Panc1 (cell line): ENCODE data around the gene DENND6B. TPM values are rescaled to one million over a fixed set of nuclear protein-coding genes. Genes with fewer than 3 reads are reported as not detected.

Source experiments
- ATAC-seq: fragments of 200-7000 bp; cut with Tn5 transposase; 2 replicates; pipeline ENCODE4 v1.9.1; 2020; ENCODE audit warnings: mild to moderate bottlenecking, moderate library complexity
- BruUV-seq: library from RNA; stranded (reverse); fragments of 400-500 nt; replicated peaks from 2 replicates; lab custom pipeline; 2021; lab: Mats Ljungman, UMichigan
- CTCF ChIA-PET: fragments of 300-600 bp; sonication (Branson Sonifier 250); formaldehyde crosslinking; loops from one replicate; lab custom pipeline; 2022; ENCODE audit warnings: antibody characterized with exemption; lab: Charles Lee
- POLR2A ChIA-PET: fragments of 300-600 bp; sonication (Branson Sonifier 250); formaldehyde crosslinking; loops from one replicate; lab custom pipeline; 2022; ENCODE audit warnings: antibody characterized with exemption; lab: Charles Lee
- DNase-seq: peaks from one replicate; pipeline ENCODE4 v3.0.0-alpha.2; 2010; ENCODE audit warnings: low read depth, low spot score
- H3K27ac ChIP-seq: 2 replicates; pipeline ENCODE4 v1.5.1; 2011; ENCODE audit warnings: mild to moderate bottlenecking, low read length, inconsistent platforms
- H3K27me3 ChIP-seq: fragments of 200-500 bp; sonication (Bioruptor generic); 2 replicates; pipeline ENCODE4 v1.6.0; 2014; ENCODE audit warnings: low read length, inconsistent platforms; ENCODE audit not compliant: control insufficient read depth, insufficient read depth
- H3K36me3 ChIP-seq: fragments of 200-500 bp; sonication (Bioruptor generic); 2 replicates; pipeline ENCODE4 v1.5.1; 2014; ENCODE audit warnings: inconsistent platforms, mild to moderate bottlenecking, low read length, moderate library complexity; ENCODE audit not compliant: control insufficient read depth, insufficient read depth
- H3K4me1 ChIP-seq: 2 replicates; pipeline ENCODE4 v1.5.1; 2011; ENCODE audit warnings: inconsistent platforms, mild to moderate bottlenecking, low read length, moderate library complexity; ENCODE audit not compliant: control insufficient read depth, insufficient read depth
- H3K4me3 ChIP-seq, 2 experiments: 2 replicates each; pipeline ENCODE4 v1.5.1; 2011 to 2012; ENCODE audit warnings: low read depth in 2 of 2, low read length in 2 of 2, mild to moderate bottlenecking in 2 of 2, inconsistent platforms in 1 of 2, moderate library complexity in 1 of 2
- H3K9me3 ChIP-seq: fragments of 200-500 bp; sonication (Bioruptor generic); 2 replicates; pipeline ENCODE4 v1.5.1; 2014; ENCODE audit warnings: low read depth, mild to moderate bottlenecking, inconsistent platforms, low read length, moderate library complexity; ENCODE audit not compliant: control insufficient read depth, insufficient read depth
- POLR2AphosphoS5 ChIP-seq: IDR thresholded peaks from 2 replicates; pipeline ENCODE4 v1.6.1; 2012; ENCODE audit warnings: mild to moderate bottlenecking, low read depth, low read length, moderate library complexity
- SIN3A ChIP-seq: IDR thresholded peaks from 2 replicates; pipeline ENCODE4 v1.6.1; 2012; ENCODE audit warnings: low read depth, mild to moderate bottlenecking, low read length, moderate library complexity, borderline replicate concordance; ENCODE audit not compliant: insufficient read depth
- TCF7L2 ChIP-seq: IDR thresholded peaks from 2 replicates; pipeline ENCODE4 v1.6.1; 2011; ENCODE audit warnings: mild to moderate bottlenecking, low read depth, low read length, inconsistent platforms
- in situ Hi-C: cut with HindIII; loops from 2 replicates; pipeline ENCODE4 v1.10.0; 2016; ENCODE audit warnings: low sequenced_read_pairs, low pct_unique_long_range_greater_than_20kb
- intact Hi-C: fragments of 100-400 bp; cut with micrococcal nuclease; formaldehyde crosslinking; loops from one replicate; pipeline ENCODE4 v1.10.0; 2022; ENCODE audit not compliant: unreplicated experiment
- total RNA-seq: library from RNA; stranded (reverse); gene quantifications from one replicate; pipeline ENCODE4 v1.2.1, GENCODE V29; 2021; ENCODE audit not compliant: unreplicated experiment
- TF ChIP-seq, protein P1 (sequence below), 2 experiments: IDR thresholded peaks; 2 replicates each; pipeline ENCODE4 v1.6.1; 2011 to 2012; ENCODE audit warnings: low read depth in 2 of 2, control low read depth in 1 of 2, low read length in 1 of 2, mild to moderate bottlenecking in 1 of 2, moderate library complexity in 1 of 2; ENCODE audit not compliant: insufficient read depth in 1 of 2
- TF ChIP-seq, protein P2 (sequence below): fragments of 450-650 bp; IDR thresholded peaks from 2 replicates; pipeline ENCODE4 v1.5.1; 2017; ENCODE audit warnings: mild to moderate bottlenecking

DENND6B gene
- total RNA-seq, 1 experiment from 2014 or later: 5.8 TPM

DNA sequence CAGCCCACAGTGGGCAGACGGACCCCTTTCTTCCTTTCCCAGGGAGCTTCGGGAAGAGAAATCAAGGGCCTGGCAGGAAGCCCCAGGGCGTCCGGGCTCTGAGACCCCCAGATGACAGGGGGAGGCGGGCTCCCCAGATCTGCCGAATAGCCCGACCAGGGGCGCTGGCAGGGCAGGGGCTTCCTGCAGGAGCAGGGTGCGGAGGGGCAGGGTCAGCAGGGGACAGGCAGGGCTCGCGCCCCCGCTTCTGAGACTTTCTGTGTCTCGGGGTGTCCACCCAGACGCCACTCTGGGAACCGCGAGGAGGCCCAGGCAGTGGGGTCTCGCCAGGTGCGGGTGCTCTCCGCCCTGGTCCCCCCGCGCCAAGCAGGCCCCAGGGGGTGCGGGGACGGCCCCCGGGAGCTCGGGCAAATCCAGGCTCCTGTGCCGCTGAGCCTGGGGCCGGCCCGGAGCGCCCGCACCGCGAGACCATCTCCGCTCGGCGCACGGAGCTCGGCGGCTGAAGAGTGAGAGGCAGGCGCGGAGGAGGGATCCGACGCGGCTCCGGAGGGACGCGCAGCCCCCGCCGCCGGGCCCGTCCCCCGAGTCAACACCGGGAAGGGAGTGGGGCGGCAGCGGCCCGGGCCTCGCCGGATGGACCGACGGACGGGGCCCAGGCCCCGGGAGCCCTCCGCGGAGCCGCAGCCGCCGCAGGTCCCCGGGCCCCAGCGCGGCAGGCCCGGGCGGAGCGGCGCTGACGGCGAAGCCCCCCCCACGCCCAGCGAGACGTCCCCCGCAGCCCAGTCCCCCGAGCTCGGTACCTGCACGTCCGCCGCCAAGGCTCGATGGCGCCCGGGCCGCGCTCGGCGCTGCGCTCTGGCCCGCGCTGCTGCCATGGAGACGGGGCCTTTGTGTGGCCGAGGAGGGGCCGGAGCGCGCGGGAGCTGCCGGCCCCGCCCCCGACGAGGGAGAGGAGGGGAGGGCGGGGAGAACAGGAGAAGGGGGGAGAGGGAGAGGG, 19.8 kb downstream of the DENND6B start, which contains the start of gene PLXNB2:
PLXNB2 (minus strand) TSS at position 894 of the 997 bp plus-strand sequence. CDS start 17,062 bp downstream, outside the sequence.
- no peak for DNase-seq
- TF ChIP-seq, protein P1, sequence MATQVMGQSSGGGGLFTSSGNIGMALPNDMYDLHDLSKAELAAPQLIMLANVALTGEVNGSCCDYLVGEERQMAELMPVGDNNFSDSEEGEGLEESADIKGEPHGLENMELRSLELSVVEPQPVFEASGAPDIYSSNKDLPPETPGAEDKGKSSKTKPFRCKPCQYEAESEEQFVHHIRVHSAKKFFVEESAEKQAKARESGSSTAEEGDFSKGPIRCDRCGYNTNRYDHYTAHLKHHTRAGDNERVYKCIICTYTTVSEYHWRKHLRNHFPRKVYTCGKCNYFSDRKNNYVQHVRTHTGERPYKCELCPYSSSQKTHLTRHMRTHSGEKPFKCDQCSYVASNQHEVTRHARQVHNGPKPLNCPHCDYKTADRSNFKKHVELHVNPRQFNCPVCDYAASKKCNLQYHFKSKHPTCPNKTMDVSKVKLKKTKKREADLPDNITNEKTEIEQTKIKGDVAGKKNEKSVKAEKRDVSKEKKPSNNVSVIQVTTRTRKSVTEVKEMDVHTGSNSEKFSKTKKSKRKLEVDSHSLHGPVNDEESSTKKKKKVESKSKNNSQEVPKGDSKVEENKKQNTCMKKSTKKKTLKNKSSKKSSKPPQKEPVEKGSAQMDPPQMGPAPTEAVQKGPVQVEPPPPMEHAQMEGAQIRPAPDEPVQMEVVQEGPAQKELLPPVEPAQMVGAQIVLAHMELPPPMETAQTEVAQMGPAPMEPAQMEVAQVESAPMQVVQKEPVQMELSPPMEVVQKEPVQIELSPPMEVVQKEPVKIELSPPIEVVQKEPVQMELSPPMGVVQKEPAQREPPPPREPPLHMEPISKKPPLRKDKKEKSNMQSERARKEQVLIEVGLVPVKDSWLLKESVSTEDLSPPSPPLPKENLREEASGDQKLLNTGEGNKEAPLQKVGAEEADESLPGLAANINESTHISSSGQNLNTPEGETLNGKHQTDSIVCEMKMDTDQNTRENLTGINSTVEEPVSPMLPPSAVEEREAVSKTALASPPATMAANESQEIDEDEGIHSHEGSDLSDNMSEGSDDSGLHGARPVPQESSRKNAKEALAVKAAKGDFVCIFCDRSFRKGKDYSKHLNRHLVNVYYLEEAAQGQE (IDR thresholded peaks at IDR 0.05; ENCODE audit: insufficient read depth in 1 of 2, low read depth in 2 of 2, low read length in 1 of 2): no peak
- TF ChIP-seq POLR2AphosphoS5: peak; percentile 37; the same call in 1 of the 2 replicates
- TF ChIP-seq, protein P2, sequence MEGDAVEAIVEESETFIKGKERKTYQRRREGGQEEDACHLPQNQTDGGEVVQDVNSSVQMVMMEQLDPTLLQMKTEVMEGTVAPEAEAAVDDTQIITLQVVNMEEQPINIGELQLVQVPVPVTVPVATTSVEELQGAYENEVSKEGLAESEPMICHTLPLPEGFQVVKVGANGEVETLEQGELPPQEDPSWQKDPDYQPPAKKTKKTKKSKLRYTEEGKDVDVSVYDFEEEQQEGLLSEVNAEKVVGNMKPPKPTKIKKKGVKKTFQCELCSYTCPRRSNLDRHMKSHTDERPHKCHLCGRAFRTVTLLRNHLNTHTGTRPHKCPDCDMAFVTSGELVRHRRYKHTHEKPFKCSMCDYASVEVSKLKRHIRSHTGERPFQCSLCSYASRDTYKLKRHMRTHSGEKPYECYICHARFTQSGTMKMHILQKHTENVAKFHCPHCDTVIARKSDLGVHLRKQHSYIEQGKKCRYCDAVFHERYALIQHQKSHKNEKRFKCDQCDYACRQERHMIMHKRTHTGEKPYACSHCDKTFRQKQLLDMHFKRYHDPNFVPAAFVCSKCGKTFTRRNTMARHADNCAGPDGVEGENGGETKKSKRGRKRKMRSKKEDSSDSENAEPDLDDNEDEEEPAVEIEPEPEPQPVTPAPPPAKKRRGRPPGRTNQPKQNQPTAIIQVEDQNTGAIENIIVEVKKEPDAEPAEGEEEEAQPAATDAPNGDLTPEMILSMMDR: no peak
- TF ChIP-seq TCF7L2: no peak
- no peak for TF ChIP-seq SIN3A
- Histone ChIP-seq H3K4me1 (peaks cover 54% of the 10 kb centered on the region), H3K9me3 (no peaks in the 10 kb centered on the region), H3K27ac (peak within 1 kb of the TSS; percentile 91), H3K4me3 (peak within 1 kb of the TSS; percentile 60 to 74), H3K36me3 (no peaks in the 10 kb centered on the region; the same call in 1 of the 2 replicates), H3K27me3 (no peaks in the 10 kb centered on the region)
- ATAC-seq: peak; percentile 27
- CTCF ChIA-PET: interaction anchor here (0.6 kb wide), 1 partner anchor 31 kb away, joined by 4 read pairs; no protein-coding TSS in a partner anchor
- POLR2A ChIA-PET: interaction anchor here (0.7 kb wide), 1 partner anchor 10 kb away, joined by 4 read pairs; no protein-coding TSS in a partner anchor
- intact Hi-C loops (no loop called here), in situ Hi-C loops (no loop called here)
- no TSS peak for BruUV-seq

DNA sequence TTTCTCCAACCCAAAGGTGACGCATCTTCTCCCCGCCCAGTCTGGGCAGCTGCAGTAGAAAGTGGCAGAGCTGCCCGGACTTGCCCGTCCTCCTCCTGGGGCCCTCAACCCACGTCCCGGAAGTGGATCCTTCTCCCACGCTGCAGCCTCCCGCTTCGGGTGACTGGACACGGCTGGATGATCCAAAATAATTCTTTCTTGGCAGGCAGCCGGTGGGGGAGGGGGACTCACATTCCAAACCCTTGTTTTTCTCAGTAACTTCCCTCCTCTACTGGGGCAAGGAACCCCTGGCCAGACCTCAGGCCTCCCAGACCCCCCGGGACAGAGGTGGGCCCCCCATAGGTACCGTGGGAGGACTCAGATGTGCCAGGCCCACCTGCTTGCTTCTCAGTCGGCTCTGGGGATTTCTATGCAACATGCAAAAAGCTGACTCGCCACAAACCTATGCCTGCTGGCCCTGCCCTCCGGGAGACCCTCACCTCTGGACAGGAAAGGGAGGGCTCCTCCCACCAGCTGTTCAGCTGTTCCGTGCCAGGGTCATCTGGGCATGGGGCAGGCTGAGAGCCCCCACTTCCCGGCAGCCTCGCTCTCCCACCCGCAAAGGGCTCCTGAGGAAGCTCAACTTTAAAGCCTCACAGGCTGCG, 20.8 kb downstream of the DENND6B start:
- peak overlapping the region; percentile 60 to 74 for H3K4me3 ChIP-seq
- TF ChIP-seq SIN3A (no peak), POLR2AphosphoS5 (peak; percentile 52; the same call in 1 of the 2 replicates)
- POLR2A ChIA-PET: interaction anchor here (0.6 kb wide), 1 partner anchor 448 kb away, joined by 5 read pairs; no protein-coding TSS in a partner anchor

More for the DNA sequence above, 20.8 kb downstream of the DENND6B start:
- in situ Hi-C loops: no loop called here
- Histone ChIP-seq H3K4me1 (peaks cover 64% of the 10 kb centered on the region), H3K27me3 (no peaks in the 10 kb centered on the region), H3K27ac (peak overlapping the region; percentile 91), H3K9me3 (no peaks in the 10 kb centered on the region), H3K36me3 (no peaks in the 10 kb centered on the region; the same call in 1 of the 2 replicates)
- CTCF ChIA-PET: interaction anchor here (0.6 to 1.5 kb wide), 2 partner anchors 30 kb away, joined by 4 to 5 read pairs; no protein-coding TSS in a partner anchor
- peak; percentile 56 for ATAC-seq
- no TSS peak for BruUV-seq
- peak; percentile 12 for DNase-seq
- intact Hi-C loops: no loop called here
